ENCODE data around the gene BMI1. TPM values are rescaled to one million over a fixed set of nuclear protein-coding genes. Genes with fewer than 3 reads are reported as not detected.

The BMI1 gene
- total RNA-seq, 1 donor from 2014 or later: 62.1 TPM

GRCh38 chr10:22315455-22316285, 5.2 kb upstream of the BMI1 start:
- peaks cover 65% of the 10 kb centered on the region for H3K27me3 Mint-ChIP-seq
- peaks cover 16% of the 10 kb centered on the region for H3K4me1 Mint-ChIP-seq (ENCODE audit: low read depth)
- no peak for DNase-seq (ENCODE audit: low spot score, unreplicated experiment)
- H3K27ac Mint-ChIP-seq: peak overlapping the region; percentile 93
- H3K9me3 Mint-ChIP-seq (ENCODE audit: low read depth): no peaks in the 10 kb centered on the region
- no peaks in the 10 kb centered on the region for H3K36me3 Mint-ChIP-seq (ENCODE audit: insufficient read depth)
- peak overlapping the region; percentile 84 for H3K4me3 Mint-ChIP-seq (ENCODE audit: low read depth)
- TF ChIP-seq CTCF (IDR thresholded peaks at IDR 0.05; ENCODE audit: unreplicated experiment): no peak

GRCh38 chr10:22316286-22317075, 4.4 kb upstream of the BMI1 start, which contains the start of gene COMMD3:
TSS of gene COMMD3 (plus strand) at chr10:22316388. CDS start at chr10:22316418, 30 bp downstream.
- Mint-ChIP-seq H3K4me1 (ENCODE audit: low read depth) (peaks cover 16% of the 10 kb centered on the region), H3K36me3 (ENCODE audit: insufficient read depth) (no peaks in the 10 kb centered on the region), H3K27me3 (peaks cover 57% of the 10 kb centered on the region), H3K27ac (peak within 1 kb of the TSS; percentile 93), H3K9me3 (ENCODE audit: low read depth) (no peaks in the 10 kb centered on the region), H3K4me3 (ENCODE audit: low read depth) (peak within 1 kb of the TSS; percentile 84)
- peak; percentile 80 for DNase-seq (ENCODE audit: low spot score, unreplicated experiment)
- no peak for TF ChIP-seq CTCF (IDR thresholded peaks at IDR 0.05; ENCODE audit: unreplicated experiment)

GRCh38 chr10:22317076-22317370, 3.9 kb upstream of the BMI1 start:
- TF ChIP-seq CTCF (IDR thresholded peaks at IDR 0.05; ENCODE audit: unreplicated experiment): no peak
- peaks cover 53% of the 10 kb centered on the region for H3K27me3 Mint-ChIP-seq

GRCh38 chr10:22317771-22318565, 2.9 kb upstream of the BMI1 start:
- no peak for TF ChIP-seq CTCF (IDR thresholded peaks at IDR 0.05; ENCODE audit: unreplicated experiment)
- Mint-ChIP-seq H3K27ac (no peak overlapping the region), H3K36me3 (ENCODE audit: insufficient read depth) (no peaks in the 10 kb centered on the region), H3K4me1 (ENCODE audit: low read depth) (peaks cover 24% of the 10 kb centered on the region), H3K9me3 (ENCODE audit: low read depth) (no peaks in the 10 kb centered on the region), H3K27me3 (peaks cover 61% of the 10 kb centered on the region), H3K4me3 (ENCODE audit: low read depth) (peak overlapping the region; percentile 24)
- no peak for DNase-seq (ENCODE audit: low spot score, unreplicated experiment)

More at GRCh38 chr10:22317076-22317370, 3.9 kb upstream of the BMI1 start:
- Mint-ChIP-seq H3K9me3 (ENCODE audit: low read depth) (no peaks in the 10 kb centered on the region), H3K36me3 (ENCODE audit: insufficient read depth) (no peaks in the 10 kb centered on the region), H3K4me3 (ENCODE audit: low read depth) (peak overlapping the region; percentile 78), H3K27ac (peak overlapping the region; percentile 88), H3K4me1 (ENCODE audit: low read depth) (peaks cover 16% of the 10 kb centered on the region)
- no peak for DNase-seq (ENCODE audit: low spot score, unreplicated experiment)

GRCh38 chr10:22318772-22319171, 2.1 kb upstream of the BMI1 start:
- DNase-seq (ENCODE audit: low spot score, unreplicated experiment): no peak
- Mint-ChIP-seq H3K4me3 (ENCODE audit: low read depth) (no peak overlapping the region), H3K4me1 (ENCODE audit: low read depth) (peaks cover 32% of the 10 kb centered on the region), H3K36me3 (ENCODE audit: insufficient read depth) (no peaks in the 10 kb centered on the region), H3K27me3 (peaks cover 62% of the 10 kb centered on the region), H3K9me3 (ENCODE audit: low read depth) (no peaks in the 10 kb centered on the region), H3K27ac (no peak overlapping the region)
- no peak for TF ChIP-seq CTCF (IDR thresholded peaks at IDR 0.05; ENCODE audit: unreplicated experiment)
